Frontal cortex (tissue), 4 donors: ENCODE results near the gene CRABP2. TPM values are rescaled to one million over a fixed set of nuclear protein-coding genes. Genes with fewer than 3 reads are reported as not detected.

Source experiments
- DNase-seq, 2 donors: peaks; one replicate each; pipeline ENCODE4 v3.0.0; 2012; ENCODE audit warnings: low spot score in 2 of 2
- FAIRE-seq: peaks from 2 replicates; lab custom pipeline; 2012; peaks lifted over from hg19 to GRCh38; lab: Jason Lieb, UNC
- total RNA-seq: library from RNA; depleted of rRNA; stranded (reverse); fragments of >200 nt; gene quantifications from one replicate; pipeline ENCODE4 v1.2.3, GENCODE V29; 2014
- donor health status: control.
- donor health status: control.
- donor health status: control.

Gene CRABP2
- total RNA-seq, 1 donor from 2014 or later = 7.7 TPM

DNA sequence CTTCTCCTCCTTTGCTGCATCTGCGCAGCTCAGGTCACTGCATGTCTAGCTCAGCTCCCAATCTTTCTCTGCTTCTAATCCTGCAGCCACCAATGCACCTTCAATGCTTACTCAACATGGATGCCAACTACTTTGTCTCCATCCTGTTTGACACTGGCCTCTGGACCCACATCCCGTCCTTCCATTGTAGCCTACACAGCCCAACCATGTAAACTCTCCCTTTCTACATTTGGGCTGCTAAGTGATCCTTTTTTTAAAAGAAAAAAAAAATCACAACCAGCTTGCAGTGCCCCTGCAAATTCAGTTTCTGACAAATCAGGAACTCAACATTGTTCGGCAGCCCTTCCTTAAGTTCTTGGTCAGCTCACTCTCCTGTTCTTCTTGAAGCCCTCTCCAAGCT is 9.4 kb upstream of the CRABP2 start:
- no peak for DNase-seq
- no peak for FAIRE-seq

DNA sequence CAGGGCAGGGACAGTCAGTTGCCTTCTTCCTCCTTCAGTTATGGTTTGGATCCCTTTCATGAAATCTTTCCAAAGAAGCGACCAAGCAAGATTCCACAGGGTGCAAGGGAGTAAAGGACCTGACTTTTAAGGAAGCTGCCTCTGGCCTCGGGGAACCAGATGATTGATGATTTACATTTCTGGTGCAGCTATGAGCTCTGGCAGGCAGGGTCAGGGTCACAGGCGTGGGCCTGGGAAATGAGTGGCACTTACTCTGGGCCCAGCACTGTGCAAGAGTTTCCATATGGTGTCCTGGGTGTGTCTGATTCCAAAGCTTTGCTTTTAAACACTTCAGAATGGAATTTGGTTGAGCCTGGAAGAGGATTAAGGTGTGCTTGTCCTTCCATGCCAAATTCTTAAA is 7.2 kb upstream of the CRABP2 start:
- FAIRE-seq = no peak
- DNase-seq = no peak

DNA sequence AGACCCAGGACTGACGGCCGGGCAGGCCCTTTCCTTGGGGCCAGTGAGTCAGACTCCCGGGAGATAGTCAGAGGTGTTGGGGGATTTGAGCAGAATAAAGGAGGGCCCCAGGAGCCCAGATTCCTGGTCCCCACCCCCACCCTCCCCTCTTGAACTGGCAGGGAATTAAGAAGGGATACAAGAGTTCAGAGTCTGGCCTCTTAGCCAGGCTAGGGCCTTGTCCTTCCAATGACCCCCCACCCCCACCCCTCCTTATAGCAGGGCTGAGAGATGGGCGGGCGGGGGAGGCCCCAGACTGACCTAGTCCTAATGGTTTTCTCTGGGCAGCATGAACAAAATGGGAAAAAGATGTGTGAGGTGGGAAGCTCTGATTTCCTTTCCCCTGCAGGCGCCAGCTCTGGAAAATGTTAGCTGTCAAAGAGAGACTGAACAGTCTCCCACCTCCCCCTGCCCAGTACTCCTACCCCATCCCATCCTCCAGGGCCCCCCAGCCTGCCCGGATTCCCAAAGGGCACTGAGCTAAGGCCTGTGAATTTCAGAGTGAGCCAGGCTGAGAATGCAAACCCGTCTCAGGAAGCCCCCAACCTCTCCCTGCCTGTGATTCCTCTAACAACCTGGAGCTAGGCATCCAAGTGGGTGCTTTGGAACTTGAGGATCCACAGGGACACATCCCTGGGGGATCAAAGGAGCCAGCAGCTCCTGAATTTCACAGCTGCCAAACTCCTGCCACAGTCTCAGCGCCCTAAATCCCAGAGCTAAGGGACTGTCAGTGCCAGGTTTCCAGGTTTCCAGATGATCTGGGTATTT is 5.8 kb upstream of the CRABP2 start:
- FAIRE-seq (no peak), DNase-seq (no peak)

DNA sequence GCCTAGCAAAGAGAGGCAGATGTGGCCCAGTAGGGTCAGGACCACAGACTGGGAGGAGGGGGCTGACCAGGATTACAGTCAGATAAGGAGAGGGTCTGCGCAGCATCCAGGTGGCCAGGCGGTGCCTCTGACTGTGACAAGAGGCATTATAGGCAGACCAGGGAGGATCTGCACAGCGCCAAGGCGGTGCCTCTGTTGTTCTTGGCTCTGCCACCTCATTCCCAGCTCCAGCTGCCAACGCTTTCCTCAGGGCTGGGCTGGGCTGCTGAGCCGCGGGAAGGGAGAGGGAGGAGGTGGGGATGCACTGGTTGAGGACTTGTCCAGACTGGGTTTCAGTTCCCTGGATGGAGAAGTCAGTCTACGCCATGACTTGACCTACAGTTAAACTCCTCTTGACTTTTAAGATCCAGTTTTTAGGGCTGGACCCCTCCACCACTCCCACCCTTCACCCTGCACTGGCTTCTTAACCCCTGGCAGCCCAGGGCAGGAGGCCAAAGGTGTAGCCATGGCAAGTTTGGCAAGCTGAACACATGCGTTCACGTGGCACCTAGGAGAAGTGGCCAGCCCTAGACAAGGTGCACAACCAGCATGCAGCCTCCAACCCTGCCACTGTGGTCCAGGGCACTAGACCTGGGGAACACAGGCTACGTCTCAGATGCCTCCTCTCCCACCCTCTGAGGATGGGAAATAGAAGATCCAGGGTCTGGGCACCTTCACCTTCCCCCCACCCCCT is 4.5 kb upstream of the CRABP2 start:
- FAIRE-seq (no peak), DNase-seq (peak in 1 of 2 donors; percentile 62)

DNA sequence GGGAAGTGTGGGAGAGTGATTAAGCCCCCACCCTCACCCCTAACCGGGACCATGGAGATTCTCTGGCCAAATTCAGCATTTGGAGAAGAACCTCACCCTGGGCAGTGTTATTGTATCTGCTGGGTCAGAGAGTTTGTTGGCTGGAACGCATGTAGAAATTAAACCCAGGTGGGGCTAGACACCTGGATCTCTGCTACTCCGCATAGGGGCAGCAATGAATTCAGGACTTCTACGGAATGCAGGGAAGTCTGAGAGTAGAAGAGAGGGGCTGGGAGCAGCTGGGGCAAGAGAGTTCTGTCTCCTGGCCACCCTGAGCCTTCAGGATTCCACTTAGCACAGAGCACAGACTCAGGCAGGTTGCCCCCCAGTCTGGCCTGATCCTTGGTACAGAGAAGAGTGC is 3.6 kb upstream of the CRABP2 start:
- DNase-seq (no peak), FAIRE-seq (no peak)

DNA sequence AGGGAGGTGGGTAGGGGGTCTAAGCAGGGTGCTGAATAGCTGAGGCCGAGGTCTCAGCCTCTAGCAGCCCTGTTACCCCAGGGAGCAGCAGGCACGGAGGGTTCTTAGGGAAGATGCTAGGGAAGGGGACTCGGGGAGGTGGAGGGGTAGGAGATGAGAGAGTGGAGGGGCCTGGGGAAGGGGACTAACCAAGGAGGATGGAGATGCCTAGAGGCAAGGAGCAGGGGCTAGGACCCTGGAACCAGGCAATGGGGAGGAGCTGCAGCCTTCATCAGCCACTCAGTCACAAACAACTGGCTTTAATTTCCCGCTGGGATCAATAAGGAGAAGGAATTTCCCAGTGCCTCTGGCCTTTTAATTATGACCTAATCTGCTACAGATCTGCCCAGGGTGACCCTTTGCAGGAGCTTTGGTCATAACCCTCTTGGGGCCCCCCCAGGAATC is 2.9 kb upstream of the CRABP2 start:
- DNase-seq (no peak), FAIRE-seq (no peak)

DNA sequence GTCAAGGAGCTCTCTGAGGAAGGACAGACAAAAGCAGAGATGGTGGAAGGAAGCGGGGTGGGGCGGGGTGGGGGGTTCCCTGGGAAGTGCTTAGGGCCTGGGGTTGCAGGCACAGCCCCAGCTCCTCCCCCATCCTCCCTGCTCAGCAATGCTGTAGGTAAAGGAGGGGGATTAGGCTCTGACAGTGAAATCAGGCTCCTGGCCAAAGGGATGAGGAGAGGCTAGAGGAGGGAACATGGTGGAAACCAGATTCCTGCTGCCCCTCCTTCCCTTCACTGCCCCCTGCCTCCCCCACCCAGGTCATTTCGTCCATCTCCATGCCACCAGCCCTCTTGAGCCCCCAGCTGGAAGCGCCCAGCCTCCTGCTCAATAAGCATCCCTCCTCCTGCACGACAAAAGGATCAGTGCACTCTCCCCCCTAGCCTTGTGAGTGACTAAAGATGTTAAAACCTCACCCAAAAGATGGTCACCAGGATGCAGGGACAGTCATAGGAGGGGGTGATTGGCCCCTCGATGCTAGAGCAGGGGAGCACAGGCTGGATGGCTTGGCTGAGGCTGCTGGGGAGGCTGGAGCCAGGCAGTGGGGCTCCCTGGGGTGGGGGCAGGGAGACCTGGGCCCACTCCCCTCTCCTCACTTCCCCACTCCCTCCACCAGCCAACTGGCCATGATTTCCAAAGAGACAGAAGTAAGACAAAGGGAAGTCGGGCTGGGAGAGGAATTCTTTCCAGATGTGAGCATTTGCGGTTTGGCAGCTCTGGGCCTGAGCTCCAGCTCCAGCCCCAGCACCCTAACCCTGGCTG is 2.2 kb upstream of the CRABP2 start:
- no peak for FAIRE-seq
- DNase-seq = no peak

DNA sequence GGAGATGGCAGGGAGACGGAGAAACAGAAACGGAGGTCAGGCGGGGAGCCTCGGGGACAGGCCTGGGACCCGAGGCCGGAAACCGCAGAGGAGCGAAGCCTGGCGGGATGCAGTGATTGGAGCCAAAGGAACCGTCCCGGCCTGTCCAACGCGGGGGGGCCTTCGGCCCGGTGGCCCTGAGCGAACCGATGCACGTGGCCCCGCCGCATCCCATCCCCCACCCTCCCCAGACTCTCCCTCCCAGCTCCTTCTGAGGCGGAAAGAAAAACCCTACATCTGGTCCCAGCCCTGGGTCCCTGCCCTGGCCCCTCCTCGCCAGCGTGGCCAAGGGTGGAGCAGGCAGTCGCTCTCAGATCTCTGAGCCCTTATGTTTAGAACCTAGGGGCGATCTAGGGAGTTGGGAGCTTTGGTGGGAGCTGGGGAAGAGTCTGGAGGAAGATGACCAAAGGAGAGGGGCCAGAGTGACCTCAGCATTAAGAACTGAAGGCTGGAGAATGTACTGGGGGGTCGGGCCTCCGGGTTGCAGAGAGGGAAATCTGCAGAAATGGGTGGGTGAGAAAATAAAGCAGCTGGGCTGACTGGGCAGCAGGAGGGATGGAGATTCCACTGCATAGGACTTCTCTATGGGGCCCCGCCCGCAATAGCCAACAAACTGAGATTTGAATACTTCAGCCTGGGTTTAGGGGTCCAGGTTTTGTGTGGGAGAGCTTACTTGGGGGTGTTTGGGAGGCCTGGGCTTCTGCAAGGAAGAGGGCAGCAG is 1.5 kb upstream of the CRABP2 start:
- DNase-seq (peak in 1 of 2 donors; percentile 56), FAIRE-seq (no peak)

DNA sequence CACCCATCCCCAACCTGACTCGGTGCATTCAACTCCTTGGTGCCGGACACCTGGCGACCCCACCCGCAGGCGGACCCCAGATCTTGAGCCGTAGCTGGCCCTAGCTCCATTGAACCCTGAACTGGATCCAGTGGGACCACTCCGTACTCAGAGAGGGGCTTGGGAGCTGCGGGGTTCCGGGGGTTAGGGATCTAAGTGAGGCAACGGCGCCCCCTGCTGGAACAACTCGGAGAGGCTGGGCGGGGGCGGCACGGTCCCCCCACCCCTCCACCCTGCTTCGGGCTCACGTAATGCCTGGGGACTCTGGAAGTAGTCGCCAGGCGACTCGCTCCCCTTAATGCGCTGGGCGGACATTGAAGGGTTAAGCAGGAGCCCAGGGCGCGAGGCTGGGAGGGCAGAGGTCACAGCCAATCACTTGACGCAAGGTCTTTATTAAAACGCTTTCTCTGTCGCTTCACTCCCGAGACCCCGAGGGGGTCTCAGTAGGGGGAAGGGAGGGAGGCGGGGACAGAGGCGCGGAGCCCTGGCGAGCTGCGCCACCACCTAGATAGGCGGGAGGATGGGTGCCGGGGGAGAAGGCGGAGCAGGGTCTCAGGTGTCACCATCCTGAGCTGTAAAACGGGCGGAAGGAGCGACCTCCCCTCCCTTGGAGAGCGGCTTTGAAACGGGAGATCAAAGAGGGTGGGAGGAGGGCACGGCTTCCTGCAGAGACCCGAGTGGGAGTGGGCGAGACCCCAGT is 704 bp upstream of the CRABP2 start:
- peak in 1 of 2 donors; percentile 83 for DNase-seq
- FAIRE-seq = no peak

DNA sequence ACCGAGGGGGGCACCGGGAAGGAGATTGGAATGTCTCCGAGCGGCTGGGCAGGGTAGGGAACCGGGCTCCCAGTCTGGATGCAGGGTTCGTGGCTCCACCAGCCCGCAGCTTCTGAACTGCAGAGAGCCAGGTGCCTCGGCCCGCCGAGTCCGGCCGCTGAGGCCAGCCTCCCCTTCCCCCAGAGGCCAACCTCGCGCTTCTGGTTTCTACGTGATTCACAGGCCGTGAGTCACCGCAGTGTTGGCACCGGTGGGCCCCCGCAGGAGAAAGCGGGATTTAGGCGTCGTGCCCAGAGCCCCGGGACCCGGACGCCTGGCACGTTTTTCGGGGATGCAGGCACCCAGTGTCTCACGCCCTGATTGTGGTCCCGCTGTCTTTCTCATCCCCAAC is 458 bp downstream of the CRABP2 start:
- DNase-seq = peak in 1 of 2 donors; percentile 71
- FAIRE-seq = no peak

DNA sequence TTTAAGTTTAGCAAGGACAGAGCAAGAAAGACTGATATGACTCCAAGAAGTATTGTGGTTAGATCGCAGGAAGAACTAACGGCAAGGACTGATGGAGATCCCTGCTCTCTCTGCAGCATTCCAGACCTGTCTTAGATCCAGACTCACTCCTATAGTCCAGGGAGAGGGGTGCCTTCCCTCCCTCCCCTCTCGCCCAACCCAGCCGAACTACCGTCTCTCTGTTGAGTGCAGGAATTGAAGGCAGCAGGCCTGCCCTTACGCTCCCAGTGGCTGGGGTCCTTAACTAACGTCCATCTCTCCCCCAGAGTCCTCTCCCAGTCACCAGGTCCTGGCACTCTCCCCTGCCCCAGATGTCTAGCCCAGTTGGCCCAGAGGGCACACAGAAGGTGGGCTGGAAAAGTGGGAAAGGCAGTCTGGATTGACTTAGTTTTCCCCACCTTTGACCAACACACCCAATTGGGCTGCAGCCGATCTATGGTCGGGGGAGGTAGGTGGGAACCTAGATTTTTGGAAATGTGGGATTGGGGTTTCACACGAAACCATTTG is 1.1 kb downstream of the CRABP2 start:
- DNase-seq (no peak), FAIRE-seq (no peak)

DNA sequence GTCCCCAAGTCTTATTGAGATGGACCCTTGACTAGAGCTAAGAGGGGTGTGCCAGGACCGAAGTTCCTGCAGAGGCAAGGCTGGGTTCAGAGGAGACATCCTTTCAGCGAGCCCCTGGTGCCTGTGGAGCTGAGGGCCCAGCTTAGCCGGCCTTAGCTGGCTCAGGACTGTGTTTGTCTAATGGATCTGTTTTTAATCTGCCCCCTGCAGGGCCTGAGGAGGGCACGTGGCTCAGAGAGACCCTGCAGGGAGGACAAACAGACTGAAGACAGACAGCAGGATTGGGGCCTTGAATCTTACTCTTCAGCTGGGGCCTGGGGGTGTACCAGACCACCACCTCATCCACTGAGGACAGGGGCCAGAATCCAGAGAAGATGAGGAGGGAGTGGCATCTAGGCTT is 1.6 kb downstream of the CRABP2 start:
- FAIRE-seq = no peak

DNA sequence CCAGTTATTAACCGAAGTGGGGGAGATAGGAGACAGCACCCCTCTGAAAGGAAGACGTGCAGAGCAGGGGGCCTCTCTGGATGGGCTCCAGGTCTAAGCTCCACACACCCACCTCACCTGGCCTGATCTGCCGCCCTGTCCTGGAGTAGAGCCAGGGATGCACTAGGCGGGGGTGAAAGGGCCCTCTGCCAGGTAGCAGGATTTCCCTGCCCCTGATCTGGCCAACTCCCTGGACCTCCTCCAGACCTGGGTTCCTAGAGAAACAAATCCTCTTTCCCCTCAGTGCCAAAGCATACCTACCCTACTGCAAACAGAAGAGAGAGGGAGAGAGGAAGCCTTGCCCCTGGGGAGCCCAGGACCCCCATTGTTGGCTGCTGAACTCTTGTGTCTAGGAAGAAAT is 2.0 kb downstream of the CRABP2 start:
- no peak for FAIRE-seq

More for the DNA sequence above, 1.6 kb downstream of the CRABP2 start:
- DNase-seq = no peak

DNA sequence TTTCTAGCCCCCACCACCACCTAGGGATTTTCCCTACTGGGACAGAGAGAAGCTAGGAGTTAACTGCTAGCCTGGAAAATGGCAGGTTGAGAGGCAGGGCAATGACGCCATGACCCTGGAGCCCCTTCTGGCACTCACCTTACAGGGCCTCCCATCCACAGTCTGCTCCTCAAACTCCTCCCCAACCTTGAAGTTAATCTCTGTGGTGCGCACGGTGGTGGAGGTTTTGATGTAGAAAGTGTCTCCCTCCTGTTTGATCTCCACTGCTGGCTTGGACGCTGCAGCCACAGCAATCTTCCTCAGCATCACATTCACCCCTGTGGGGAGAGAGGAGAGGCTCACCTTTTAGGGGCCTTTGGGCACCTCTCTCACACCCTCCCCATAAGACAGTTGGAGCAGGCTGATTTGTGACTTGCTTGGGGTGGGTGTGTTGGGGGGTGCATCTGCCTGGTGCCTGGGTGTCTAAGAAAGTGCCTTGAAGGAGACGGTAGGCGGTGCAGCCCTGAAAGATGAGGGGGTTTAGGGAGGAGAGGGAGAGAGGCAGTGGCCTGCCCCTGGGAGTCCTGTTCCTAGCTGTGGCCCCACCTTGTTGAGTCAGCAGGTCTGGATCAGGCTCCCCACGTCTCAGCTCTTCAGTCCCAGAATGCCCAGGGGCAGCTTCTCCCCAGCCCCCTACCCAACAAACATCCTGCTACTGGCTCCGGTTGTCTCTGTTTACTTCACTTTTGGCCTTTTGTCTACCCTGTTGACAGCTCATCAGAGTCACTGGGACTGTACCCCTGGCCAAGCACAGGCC is 4.4 kb downstream of the CRABP2 start:
- no peak for FAIRE-seq
- no peak for DNase-seq

More for the DNA sequence above, 2.0 kb downstream of the CRABP2 start:
- DNase-seq = no peak

DNA sequence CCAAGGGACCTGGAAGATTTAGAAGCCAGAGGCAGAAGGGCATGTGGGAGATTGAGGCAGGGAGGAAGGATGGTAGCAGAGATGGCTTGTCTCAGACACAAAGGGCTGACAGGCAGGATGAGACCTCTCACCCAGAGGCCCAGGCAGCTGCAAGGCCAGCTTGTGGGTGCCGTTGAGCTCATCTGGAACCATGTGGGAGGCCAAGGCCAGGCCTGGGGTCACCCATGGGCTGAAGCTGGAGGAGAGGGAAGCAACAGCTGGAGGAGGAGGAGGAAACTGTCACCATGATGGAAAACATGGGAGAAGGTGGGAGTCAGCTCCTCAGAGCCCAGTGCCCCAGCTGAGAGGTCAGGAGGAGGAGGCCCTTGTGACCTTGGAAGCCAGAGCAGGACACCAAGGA is 6.4 kb downstream of the CRABP2 start:
- DNase-seq (no peak), FAIRE-seq (no peak)

DNA sequence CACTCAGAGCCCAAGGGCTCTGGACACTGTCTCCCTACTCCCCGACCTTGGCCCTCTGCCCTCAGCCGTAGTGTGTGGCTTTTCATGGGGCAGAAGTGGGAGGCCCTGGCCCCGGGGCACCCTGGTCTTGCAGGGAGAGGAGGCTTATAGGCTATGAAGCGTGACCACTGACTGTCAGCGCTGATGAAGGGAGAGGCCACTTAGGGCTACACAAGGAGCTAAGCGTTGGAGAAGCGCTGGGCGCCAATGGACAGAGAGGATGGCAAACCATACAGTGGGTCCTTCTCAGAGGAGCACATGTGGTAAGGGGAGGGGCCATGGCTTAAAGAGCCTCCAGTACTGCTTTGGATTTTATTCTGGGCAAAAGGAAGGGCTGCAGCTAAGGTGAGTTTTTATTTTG is 7.9 kb downstream of the CRABP2 start:
- DNase-seq (no peak), FAIRE-seq (no peak)

DNA sequence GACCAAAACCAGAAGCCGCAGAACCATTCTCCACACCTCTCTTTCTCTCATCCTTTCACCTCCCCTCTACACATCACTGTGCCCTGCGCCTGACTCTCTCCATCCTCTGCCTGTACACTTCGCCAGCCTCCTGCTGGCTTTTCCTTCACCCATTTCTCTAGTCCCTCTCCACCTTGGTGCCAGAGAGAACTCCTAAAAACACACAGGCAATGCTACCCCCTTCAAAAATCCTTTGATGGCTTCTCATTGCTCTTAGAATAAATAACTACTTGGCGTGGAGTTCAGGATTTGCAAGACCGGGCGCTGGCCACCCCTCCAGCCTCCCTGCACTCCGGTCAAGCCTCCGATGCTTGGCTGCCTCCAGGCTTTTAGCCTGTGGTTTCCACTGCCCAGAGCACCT is 8.6 kb downstream of the CRABP2 start:
- DNase-seq = no peak
- FAIRE-seq = no peak

DNA sequence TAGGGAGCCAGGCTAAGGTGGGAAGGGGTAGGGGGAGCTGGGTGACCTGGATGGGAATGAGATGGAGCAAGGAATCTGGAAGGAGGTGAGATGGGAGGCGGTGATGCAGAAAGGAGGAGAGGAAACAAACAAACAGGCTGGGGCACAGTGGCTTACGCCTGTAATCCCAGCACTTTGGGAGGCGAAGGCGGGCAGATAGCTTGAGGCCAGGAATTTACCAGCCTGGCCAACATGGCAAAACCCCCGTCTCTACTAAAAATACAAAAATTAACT is 10.8 kb downstream of the CRABP2 start:
- FAIRE-seq (no peak), DNase-seq (no peak)
